HCT116 (cell line): ENCODE results near the gene AHNAK. TPM values are rescaled to one million over a fixed set of nuclear protein-coding genes. Genes with fewer than 3 reads are reported as not detected.

ENCODE experiments used
- ATAC-seq: fragments of 200-7000 bp; cut with Tn5 transposase; 2 replicates; pipeline ENCODE4 v1.9.1; 2020; ENCODE audit warnings: mild to moderate bottlenecking, moderate library complexity
- BruUV-seq: library from RNA; stranded (reverse); fragments of 400-500 nt; replicated peaks from 2 replicates; lab custom pipeline; 2021; lab: Mats Ljungman, UMichigan
- CTCF ChIA-PET: fragments of 300-600 bp; sonication (Branson Sonifier 250); formaldehyde crosslinking; loops from one replicate; lab custom pipeline; 2021; ENCODE audit warnings: antibody characterized with exemption; lab: Charles Lee
- POLR2A ChIA-PET: fragments of 300-600, 350-600 bp; sonication (Branson Sonifier 250); formaldehyde crosslinking; loops from one replicate; lab custom pipeline; 2021; ENCODE audit warnings: antibody characterized with exemption; lab: Charles Lee
- RAD21 ChIA-PET, 2 experiments: fragments of 300-600 bp; sonication (Branson Sonifier 250); formaldehyde crosslinking; loops; one replicate each; lab custom pipeline; 2023; ENCODE audit warnings: low total read pairs in 2 of 2; ENCODE audit not compliant: uncharacterized antibody in 2 of 2, unreplicated experiment in 2 of 2, low non-redundant PET in 1 of 2; lab: Charles Lee
- DNase-seq: peaks from one replicate; pipeline ENCODE4 v3.0.0-alpha.2; 2010; ENCODE audit warnings: low read depth, low spot score
- H2AFZ ChIP-seq: fragments of 200-600 bp; shearing (Covaris generic), sonication (generic); 2 replicates; pipeline ENCODE4 v1.6.1; 2017; ENCODE audit warnings: low read depth, mixed run types, mixed read lengths, antibody characterized with exemption, low read length; ENCODE audit not compliant: poor library complexity, severe bottlenecking
- H3K27ac ChIP-seq: 2 replicates; pipeline ENCODE4 v1.5.1; 2012; ENCODE audit warnings: low read depth, low read length
- H3K27me3 ChIP-seq: fragments of 200-600 bp; sonication (generic); 2 replicates; pipeline ENCODE4 v1.6.1; 2016; ENCODE audit warnings: mixed run types, low read length, mixed read lengths; ENCODE audit not compliant: insufficient read depth
- H3K36me3 ChIP-seq, 2 experiments: fragments of 200-500 bp in 1 of 2; fragments of 200-600 bp in 1 of 2; sonication (Bioruptor generic) in 1 of 2; sonication (generic) in 1 of 2; 2 replicates each; pipeline versions ENCODE4 v1.5.1 to v1.6.1; 2014 to 2016; ENCODE audit warnings: low read length in 2 of 2, inconsistent platforms in 1 of 2, mixed read lengths in 1 of 2, mixed run types in 1 of 2; ENCODE audit not compliant: insufficient read depth in 2 of 2, control insufficient read depth in 1 of 2
- H3K4me1 ChIP-seq, 2 experiments: fragments of 200-600 bp in 1 of 2; sonication (generic) in 1 of 2; 2 replicates each; pipeline versions ENCODE4 v1.5.1 to v1.6.1; 2012 to 2017; ENCODE audit warnings: low read length in 2 of 2, inconsistent platforms in 1 of 2, mild to moderate bottlenecking in 1 of 2, mixed read lengths in 1 of 2, mixed run types in 1 of 2, moderate library complexity in 1 of 2; ENCODE audit not compliant: insufficient read depth in 2 of 2, control insufficient read depth in 1 of 2
- H3K4me2 ChIP-seq: fragments of 200-600 bp; sonication (generic); 2 replicates; pipeline ENCODE4 v1.6.1; 2017; ENCODE audit warnings: mixed run types, low read length, mixed read lengths
- H3K4me3 ChIP-seq, 2 experiments: fragments of 200-600 bp in 1 of 2; sonication (generic) in 1 of 2; replicated peaks in 1 of 2; 2 replicates each; pipeline ENCODE4 v1.5.1; 2011 to 2016; ENCODE audit warnings: low read length in 2 of 2, control low read depth in 1 of 2, low read depth in 1 of 2, mild to moderate bottlenecking in 1 of 2, mixed read lengths in 1 of 2, mixed run types in 1 of 2
- H3K79me2 ChIP-seq: fragments of 200-600 bp; sonication (generic); 2 replicates; pipeline ENCODE4 v1.6.1; 2017; ENCODE audit warnings: mild to moderate bottlenecking, mixed run types, low read length, moderate library complexity, mixed read lengths; ENCODE audit not compliant: insufficient read depth
- H3K9ac ChIP-seq: fragments of 200-600 bp; sonication (generic); 2 replicates; pipeline ENCODE4 v1.6.1; 2016; ENCODE audit warnings: low read length, mixed read lengths
- H3K9me2 ChIP-seq: fragments of 200-600 bp; sonication (generic), shearing (Covaris generic); 2 replicates; pipeline ENCODE4 v1.6.1; 2017; ENCODE audit warnings: mixed run types, mild to moderate bottlenecking, moderate library complexity; ENCODE audit not compliant: insufficient read depth
- H3K9me3 ChIP-seq, 2 experiments: fragments of 200-500 bp in 1 of 2; fragments of 200-600 bp in 1 of 2; sonication (Bioruptor generic) in 1 of 2; sonication (generic) in 1 of 2; 2 replicates each; pipeline ENCODE4 v1.6.1; 2014 to 2017; ENCODE audit warnings: low read length in 2 of 2, mixed read lengths in 2 of 2, inconsistent platforms in 1 of 2, low read depth in 1 of 2, mild to moderate bottlenecking in 1 of 2, mixed run types in 1 of 2, moderate library complexity in 1 of 2; ENCODE audit not compliant: control insufficient read depth in 1 of 2, insufficient read depth in 1 of 2
- H4K20me1 ChIP-seq: fragments of 200-600 bp; sonication (generic), shearing (Covaris generic); 2 replicates; pipeline ENCODE4 v1.6.1; 2017; ENCODE audit warnings: mixed run types, mild to moderate bottlenecking, moderate library complexity; ENCODE audit not compliant: insufficient read depth
- EZH2phosphoT487 ChIP-seq: fragments of 200-600 bp; IDR thresholded peaks from 2 replicates; pipeline ENCODE4 v1.6.1; 2018; ENCODE audit warnings: antibody characterized with exemption, borderline replicate concordance
- FOSL1 ChIP-seq: IDR thresholded peaks from 2 replicates; pipeline ENCODE4 v1.6.1; 2012; ENCODE audit warnings: low read depth
- JUND ChIP-seq: IDR thresholded peaks from 2 replicates; pipeline ENCODE4 v1.6.1; 2012
- POLR2AphosphoS5 ChIP-seq: IDR thresholded peaks from 2 replicates; pipeline ENCODE4 v1.6.1; 2011; ENCODE audit warnings: mild to moderate bottlenecking, low read depth, low read length, moderate library complexity
- RAD21 ChIP-seq: IDR thresholded peaks from 2 replicates; pipeline ENCODE4 v1.6.1; 2012; ENCODE audit warnings: low read depth, mild to moderate bottlenecking
- TCF7L2 ChIP-seq: IDR thresholded peaks from 2 replicates; pipeline ENCODE4 v1.7.0; 2011; ENCODE audit warnings: borderline replicate concordance, inconsistent platforms; ENCODE audit not compliant: insufficient read depth, insufficient read length; ENCODE audit errors: extremely low read depth
- YY1 ChIP-seq: IDR thresholded peaks from 2 replicates; pipeline ENCODE4 v1.6.1; 2011; ENCODE audit warnings: low read length, low read depth, moderate library complexity, mild to moderate bottlenecking; ENCODE audit not compliant: insufficient replicate concordance; ENCODE audit errors: extremely low read depth
- intact Hi-C: fragments of 100-400 bp; cut with micrococcal nuclease; formaldehyde crosslinking; loops from 2 replicates; pipeline ENCODE4 v1.10.0; 2022
- total RNA-seq: library from RNA; stranded (reverse); gene quantifications from one replicate; pipeline ENCODE4 v1.2.1, GENCODE V29; 2021; ENCODE audit not compliant: unreplicated experiment
- TF ChIP-seq, protein P1 (sequence below): IDR thresholded peaks from 2 replicates; pipeline ENCODE4 v1.6.1; 2012

The AHNAK gene
- total RNA-seq, 1 experiment from 2014 or later = 239 TPM

GRCh38 chr11:62399172-62399877 is 147.3 kb downstream of the AHNAK start:
- DNase-seq (no peak), ATAC-seq (no peak)
- intact Hi-C loops = loop anchor here (5.0 kb wide), 1 partner anchor 293 kb away; no protein-coding TSS in a partner anchor
- Histone ChIP-seq H3K27ac (no peak overlapping the region), H2AFZ (no peak overlapping the region), H3K9ac (no peak overlapping the region), H3K4me2 (no peak overlapping the region), H3K4me3 (no peak overlapping the region), H3K4me1 (peaks cover 5 to 21% of the 10 kb centered on the region in 2 experiments; a peak in 3 of 4 replicates), H3K9me2 (no peaks in the 10 kb centered on the region), H4K20me1 (no peaks in the 10 kb centered on the region), H3K36me3 (no peaks in the 10 kb centered on the region), H3K27me3 (no peaks in the 10 kb centered on the region), H3K79me2 (no peaks in the 10 kb centered on the region), H3K9me3 (no peaks in the 10 kb centered on the region)
- ChIA-PET POLR2A (no interaction called here), RAD21 (no interaction called here), CTCF (interaction anchor here (1.1 kb wide), 1 partner anchor 621 kb away, joined by 3 read pairs; no protein-coding TSS in a partner anchor)
- no TSS peak for BruUV-seq
- TF ChIP-seq, protein P1, sequence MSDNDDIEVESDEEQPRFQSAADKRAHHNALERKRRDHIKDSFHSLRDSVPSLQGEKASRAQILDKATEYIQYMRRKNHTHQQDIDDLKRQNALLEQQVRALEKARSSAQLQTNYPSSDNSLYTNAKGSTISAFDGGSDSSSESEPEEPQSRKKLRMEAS = no peak
- TF ChIP-seq EZH2phosphoT487 = no peak
- TF ChIP-seq JUND = no peak
- no peak for TF ChIP-seq FOSL1
- no peak for TF ChIP-seq POLR2AphosphoS5
- no peak for TF ChIP-seq TCF7L2
- TF ChIP-seq RAD21 = no peak
- TF ChIP-seq YY1 = no peak
